BE2C (cell line): ENCODE measurements around the gene ZNF646.

Experiments
- DNase-seq: peaks from one replicate; pipeline ENCODE4 v3.0.0-alpha.2; 2020
- H3K27me3 ChIP-seq: fragments of 250-450 bp; sonication (Bioruptor Pico); 2 replicates; pipeline ENCODE4 v1.5.1; 2020; ENCODE audit warnings: mild to moderate bottlenecking
- H3K36me3 ChIP-seq: fragments of 250-450 bp; sonication (Bioruptor Pico); 2 replicates; pipeline ENCODE4 v1.5.1; 2020; ENCODE audit warnings: mild to moderate bottlenecking
- H3K4me1 ChIP-seq: fragments of 250-450 bp; sonication (Bioruptor Pico); 2 replicates; pipeline ENCODE4 v1.5.1; 2020
- H3K4me3 ChIP-seq: 2 replicates; pipeline ENCODE4 v1.5.1; 2011; ENCODE audit warnings: low read depth, low read length
- H3K9me3 ChIP-seq: fragments of 250-450 bp; sonication (Bioruptor Pico); 2 replicates; pipeline ENCODE4 v1.5.1; 2020
- CTCF ChIP-seq: IDR thresholded peaks from 2 replicates; pipeline ENCODE4 v1.5.1; 2012; ENCODE audit warnings: mild to moderate bottlenecking, low read depth, low read length

Gene ZNF646

GRCh38 chr16:31032736-31033708 lies 41.2 kb upstream of the ZNF646 start, which contains the start of gene STX4:
TSS of gene STX4 (plus strand) at chr16:31033558. CDS start at chr16:31033806, 248 bp downstream.
- H3K4me3 ChIP-seq: peak within 1 kb of the TSS; percentile 97
- no peaks in the 10 kb centered on the region for H3K9me3 ChIP-seq
- peak; percentile 96 for DNase-seq
- H3K27me3 ChIP-seq: no peaks in the 10 kb centered on the region
- H3K36me3 ChIP-seq: no peaks in the 10 kb centered on the region
- no peaks in the 10 kb centered on the region for H3K4me1 ChIP-seq
- no peak for TF ChIP-seq CTCF

DNA sequence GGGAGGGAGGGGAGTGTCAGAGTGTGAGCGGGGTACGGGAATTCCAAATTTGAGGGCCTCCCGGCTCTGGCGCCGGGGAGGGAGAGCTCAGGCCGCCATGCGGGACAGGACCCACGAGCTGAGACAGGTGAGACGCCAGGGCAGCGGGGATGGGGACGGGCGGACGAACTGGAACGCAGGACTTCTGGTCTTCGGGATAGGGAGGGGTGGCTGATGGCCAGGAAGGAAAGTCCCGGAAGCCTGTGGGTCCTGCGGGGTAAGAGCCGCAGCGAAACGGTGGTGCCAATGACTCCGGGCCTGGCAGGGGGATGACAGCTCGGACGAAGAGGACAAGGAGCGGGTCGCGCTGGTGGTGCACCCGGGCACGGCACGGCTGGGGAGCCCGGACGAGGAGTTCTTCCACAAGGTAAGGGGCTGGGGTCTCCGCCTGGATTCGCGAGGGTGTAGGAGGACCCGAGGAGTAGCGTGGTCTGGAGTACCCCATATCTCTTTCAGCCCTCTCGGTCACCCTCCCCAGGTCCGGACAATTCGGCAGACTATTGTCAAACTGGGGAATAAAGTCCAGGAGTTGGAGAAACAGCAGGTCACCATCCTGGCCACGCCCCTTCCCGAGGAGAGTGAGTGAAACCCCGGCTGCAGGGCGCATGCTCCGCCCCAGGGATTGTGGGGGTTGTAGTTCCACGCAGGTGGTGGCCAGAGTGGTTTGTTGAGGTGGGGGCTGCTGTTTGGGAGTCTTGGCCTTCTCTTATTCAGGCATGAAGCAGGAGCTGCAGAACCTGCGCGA lies 40.3 kb upstream of the ZNF646 start:
- no peak for TF ChIP-seq CTCF
- H3K36me3 ChIP-seq: no peaks in the 10 kb centered on the region

GRCh38 chr16:31036691-31037090 lies 37.5 kb upstream of the ZNF646 start:
- no peak overlapping the region for H3K4me3 ChIP-seq
- no peak for DNase-seq
- H3K4me1 ChIP-seq: no peaks in the 10 kb centered on the region
- no peak for TF ChIP-seq CTCF
- H3K27me3 ChIP-seq: no peaks in the 10 kb centered on the region
- no peaks in the 10 kb centered on the region for H3K36me3 ChIP-seq
- H3K9me3 ChIP-seq: no peaks in the 10 kb centered on the region

More for the DNA sequence above, 40.3 kb upstream of the ZNF646 start:
- peak overlapping the region; percentile 97 for H3K4me3 ChIP-seq
- H3K9me3 ChIP-seq: no peaks in the 10 kb centered on the region
- peak; percentile 90 for DNase-seq
- H3K27me3 ChIP-seq: no peaks in the 10 kb centered on the region
- H3K4me1 ChIP-seq: no peaks in the 10 kb centered on the region

GRCh38 chr16:31038993-31039392 lies 35.2 kb upstream of the ZNF646 start:
- TF ChIP-seq CTCF: no peak
- no peaks in the 10 kb centered on the region for H3K27me3 ChIP-seq
- DNase-seq: no peak
- H3K9me3 ChIP-seq: no peaks in the 10 kb centered on the region
- no peaks in the 10 kb centered on the region for H3K36me3 ChIP-seq
- H3K4me3 ChIP-seq: no peak overlapping the region
- no peaks in the 10 kb centered on the region for H3K4me1 ChIP-seq

- Histone ChIP-seq H3K27me3 (no peaks in the 10 kb centered on the region), H3K4me1 (no peaks in the 10 kb centered on the region), H3K4me3 (no peak overlapping the region), H3K36me3 (no peaks in the 10 kb centered on the region), H3K9me3 (no peaks in the 10 kb centered on the region)
- no peak for TF ChIP-seq CTCF
- DNase-seq: no peak
Measured at GRCh38 chr16:31042866-31043265, 31.4 kb upstream of the ZNF646 start.
